Measurements from ENCODE around the gene GP9.
"Not testable (repeated sequence)": the region's sequence is repeated elsewhere in the genome, so short reads cannot be mapped to it uniquely, and the experiment has no call there.

GP9 gene

DNA sequence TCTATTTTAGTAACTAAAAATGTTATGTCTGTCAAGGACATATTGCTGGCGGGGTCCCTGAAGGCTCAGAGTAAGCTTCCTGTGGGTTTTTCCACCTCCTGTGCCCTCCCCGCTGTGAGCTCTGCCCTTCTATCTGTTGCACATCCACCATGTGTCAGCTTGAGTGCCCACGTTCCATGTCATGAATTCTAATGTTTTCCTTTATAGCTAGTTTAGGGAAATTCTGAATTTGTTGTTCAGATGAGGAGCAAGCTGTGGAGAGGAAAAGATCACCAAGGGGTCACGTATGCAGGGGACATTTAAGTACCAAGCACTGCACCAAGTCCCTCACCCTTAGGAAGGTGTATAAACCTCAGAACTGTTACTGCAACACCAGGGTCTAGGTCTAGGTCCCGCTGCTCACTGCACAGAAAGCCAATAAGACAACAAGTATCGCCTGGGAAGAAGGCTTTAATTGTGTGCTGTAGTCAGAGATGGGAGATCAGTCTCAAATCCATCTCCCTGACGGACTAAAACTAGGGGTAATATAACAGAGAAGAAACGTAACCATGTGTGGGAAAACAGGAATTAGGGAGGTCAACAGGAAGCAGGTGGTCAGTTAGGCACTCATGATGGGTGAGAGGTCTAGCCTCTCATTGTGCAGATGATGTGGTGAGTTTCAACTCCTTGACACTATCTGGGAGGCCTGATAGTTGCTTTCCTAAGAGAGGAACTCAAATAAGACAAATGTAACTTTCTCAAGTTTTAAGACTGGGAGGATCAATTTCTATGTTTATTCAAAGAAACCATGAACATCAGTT is 9.7 kb downstream of the GP9 start:
- no peak for DNase-seq (ENCODE audit: low read depth in 2 of 2)

GRCh38 chr3:129077222-129077621 is 16.6 kb downstream of the GP9 start:
- no peak for DNase-seq (ENCODE audit: low read depth in 2 of 2)

DNA sequence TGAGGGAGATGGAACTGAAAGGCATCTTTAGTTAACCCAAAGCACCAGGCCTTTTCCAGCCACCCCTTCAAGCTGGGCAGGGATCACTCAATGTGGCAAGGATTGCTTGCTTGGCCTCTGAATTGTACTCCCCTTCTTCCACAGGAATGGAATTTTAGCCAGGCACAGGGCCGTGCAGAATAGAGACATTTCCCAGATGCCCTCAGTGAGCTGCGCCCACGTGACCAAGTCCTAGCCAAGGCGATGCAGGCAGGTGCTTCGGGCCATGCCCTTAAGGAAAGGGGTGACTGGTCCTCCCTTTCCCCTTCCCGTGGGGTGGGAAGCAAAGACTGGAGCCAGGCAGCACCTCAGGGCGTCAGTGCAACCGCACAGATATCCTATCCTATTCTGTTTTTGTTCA is 17.9 kb downstream of the GP9 start:
- no peak for DNase-seq (ENCODE audit: low read depth in 2 of 2)

DNA sequence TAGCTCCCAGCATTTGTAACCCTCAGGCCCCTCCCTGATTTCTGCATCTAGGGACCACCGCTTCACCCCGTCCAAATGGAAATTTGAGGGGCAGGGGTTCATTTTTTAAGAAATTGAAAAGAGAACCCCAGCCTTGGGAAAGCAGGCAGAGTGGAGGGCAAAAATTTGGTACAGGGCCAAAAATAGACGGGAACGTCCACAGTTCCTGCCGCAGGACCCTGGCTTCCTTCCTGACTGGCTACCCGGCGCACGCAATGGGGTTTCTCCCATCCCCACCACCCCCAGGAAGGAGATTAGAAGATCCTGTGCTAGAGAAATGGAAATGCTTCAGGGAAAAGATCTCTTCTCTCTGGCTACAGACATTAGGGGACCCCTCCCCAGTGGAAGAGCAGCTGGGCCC is 20.9 kb downstream of the GP9 start:
- DNase-seq (ENCODE audit: low read depth in 2 of 2), result no peak

DNA sequence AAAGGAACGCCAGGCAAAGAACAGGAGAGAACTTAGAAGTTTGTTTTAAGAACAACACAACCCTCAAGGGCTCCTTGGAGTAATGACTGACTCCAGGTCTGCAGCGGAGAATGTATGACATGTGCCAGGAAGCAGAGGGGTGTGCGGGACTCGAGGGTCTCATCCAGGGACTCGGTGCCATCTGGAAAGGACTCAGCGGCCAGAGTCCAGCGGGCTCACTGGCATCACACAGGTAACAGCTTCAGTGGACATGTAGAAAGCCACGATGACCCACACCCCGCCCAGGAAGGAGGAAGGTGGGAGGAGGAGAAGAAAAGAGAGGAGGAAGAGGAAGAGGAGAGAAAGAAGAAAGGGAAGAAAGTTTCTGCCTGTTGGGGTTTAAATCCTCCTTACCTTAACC is 21.4 kb downstream of the GP9 start:
- DNase-seq (ENCODE audit: low read depth in 2 of 2), result no peak

- no peak for DNase-seq (ENCODE audit: low read depth in 2 of 2)
Observed at GRCh38 chr3:129084501-129084900, 23.9 kb downstream of the GP9 start.

- DNase-seq (ENCODE audit: low read depth in 2 of 2), result no peak
Observed at GRCh38 chr3:129085165-129085715, 24.7 kb downstream of the GP9 start.

GRCh38 chr3:129085818-129086217 is 25.2 kb downstream of the GP9 start:
- no peak for DNase-seq (ENCODE audit: low read depth in 2 of 2)

DNA sequence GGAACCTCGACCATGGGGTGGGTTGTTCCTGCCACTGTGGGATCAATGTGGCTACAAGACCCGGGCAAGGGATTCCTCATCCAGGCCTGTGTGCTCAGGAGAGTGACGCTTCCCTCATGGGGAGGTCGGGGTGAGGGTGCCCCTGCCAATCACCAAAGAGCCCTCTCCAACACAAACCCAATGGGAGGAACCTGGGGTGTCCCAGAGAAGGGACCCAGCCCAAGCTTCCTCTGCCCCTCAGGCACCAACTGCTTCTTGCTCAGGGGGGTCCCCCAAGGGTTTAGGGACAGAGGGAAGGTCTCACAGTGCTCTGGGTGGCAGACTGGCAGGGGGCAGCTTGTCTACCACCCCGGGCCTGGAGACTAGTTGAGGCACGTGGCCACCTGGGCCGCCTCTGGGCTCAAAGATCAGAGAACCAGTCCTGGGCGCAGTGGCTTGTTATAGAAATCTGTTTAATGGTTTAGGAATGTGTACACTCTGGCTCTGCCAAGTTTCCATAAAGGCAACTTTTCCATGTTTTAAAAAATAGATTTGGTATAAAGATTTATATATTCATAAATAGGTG is 26.6 kb downstream of the GP9 start:
- DNase-seq (ENCODE audit: low read depth in 2 of 2), result no peak

- DNase-seq (ENCODE audit: low read depth in 2 of 2), result not testable (repeated sequence)
Observed at GRCh38 chr3:129087904-129088303, 27.3 kb downstream of the GP9 start.

DNA sequence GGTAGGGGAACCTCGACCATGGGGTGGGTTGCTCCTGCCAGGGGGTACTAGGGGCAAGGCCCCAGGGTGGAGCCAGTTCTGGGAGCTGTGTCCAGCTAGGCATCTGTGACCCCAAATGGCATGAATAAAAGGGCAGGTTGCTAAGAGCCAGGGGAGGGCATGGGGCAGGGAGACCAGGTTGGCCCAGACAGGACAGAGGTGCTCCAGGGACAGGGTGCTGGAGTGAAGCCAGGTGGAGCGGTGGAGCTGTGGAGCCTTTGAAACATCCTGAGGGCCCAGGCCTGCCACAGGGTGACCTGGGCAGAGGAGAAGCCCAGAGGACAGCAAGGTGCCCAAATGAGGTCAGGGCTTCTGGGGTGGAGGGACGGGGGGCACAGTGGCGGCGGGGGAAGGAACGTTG is 27.7 kb downstream of the GP9 start:
- DNase-seq (ENCODE audit: low read depth in 2 of 2), result not testable (repeated sequence)

- no peak for DNase-seq (ENCODE audit: low read depth in 2 of 2)
Observed at GRCh38 chr3:129095285-129095684, 34.7 kb downstream of the GP9 start.

- no peak for DNase-seq (ENCODE audit: low read depth in 2 of 2)
Observed at GRCh38 chr3:129100274-129100673, 39.7 kb downstream of the GP9 start.

GRCh38 chr3:129101370-129102138 is 41.0 kb downstream of the GP9 start:
- DNase-seq (ENCODE audit: low read depth in 2 of 2), result no peak

DNA sequence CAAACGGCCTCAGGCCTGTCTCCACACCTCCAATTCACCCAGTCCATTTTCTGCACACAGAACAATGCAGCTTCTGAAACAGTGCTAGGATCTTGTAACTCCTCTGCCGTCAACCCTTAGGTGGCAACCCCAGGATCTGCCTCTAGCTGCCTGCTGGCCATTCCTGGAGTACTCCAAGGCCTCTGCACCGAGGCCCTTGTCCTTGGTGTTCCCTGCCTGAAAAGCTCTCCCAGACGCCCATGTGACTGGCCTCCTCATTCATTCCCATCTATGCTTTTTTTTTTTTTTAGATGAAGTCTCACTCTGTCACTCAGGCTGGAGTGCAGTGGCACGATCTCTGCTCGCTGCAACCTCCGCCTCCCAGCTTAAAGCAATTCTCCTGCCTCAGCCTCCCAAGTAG is 42.7 kb downstream of the GP9 start:
- no peak for DNase-seq (ENCODE audit: low read depth in 2 of 2)

DNA sequence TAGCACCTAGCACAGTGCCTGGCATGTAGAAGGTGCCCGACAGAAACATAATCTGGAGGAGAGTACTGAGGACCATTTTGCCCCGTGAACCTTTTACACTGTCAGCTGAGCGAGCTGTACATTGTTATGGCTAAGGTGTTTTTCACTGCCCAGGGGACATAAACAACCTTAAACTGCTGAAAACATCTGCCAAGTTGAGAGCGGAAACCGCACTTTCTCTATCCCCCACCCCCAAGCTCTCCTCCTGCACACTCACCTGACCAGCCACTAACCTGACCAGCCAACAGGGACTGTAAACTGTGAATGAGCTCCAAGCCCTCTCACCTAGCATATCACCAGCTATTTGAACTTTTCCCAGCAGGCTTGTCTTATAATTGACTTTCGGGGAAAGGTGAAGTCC is 43.5 kb downstream of the GP9 start:
- DNase-seq (ENCODE audit: low read depth in 2 of 2), result no peak

GRCh38 chr3:129104498-129105079 is 44.0 kb downstream of the GP9 start:
- DNase-seq (ENCODE audit: low read depth in 2 of 2), result no peak

- no peak for DNase-seq (ENCODE audit: low read depth in 2 of 2)
Observed at GRCh38 chr3:129105862-129106261, 45.3 kb downstream of the GP9 start.

DNA sequence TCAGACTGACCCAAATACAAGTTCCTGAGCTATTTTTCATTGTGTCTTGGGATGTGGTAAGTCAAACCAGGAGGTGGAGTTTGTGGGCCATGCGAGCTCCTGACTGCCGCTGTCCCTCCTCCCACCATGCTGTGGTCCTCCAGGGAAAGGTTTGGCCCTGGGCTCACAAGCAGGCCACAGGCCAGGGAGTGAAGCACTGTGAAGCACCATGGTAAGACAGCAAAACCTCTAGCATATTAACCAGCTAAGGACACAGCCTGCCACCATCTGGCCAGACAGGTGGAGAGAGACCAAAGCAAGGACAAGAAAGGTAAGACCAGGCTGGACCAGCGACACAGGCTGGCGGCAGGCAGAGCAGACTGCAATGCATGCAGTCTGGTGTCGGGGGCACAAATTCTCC is 45.7 kb downstream of the GP9 start:
- DNase-seq (ENCODE audit: low read depth in 2 of 2), result no peak

GRCh38 chr3:129106866-129107565 is 46.4 kb downstream of the GP9 start:
- DNase-seq (ENCODE audit: low read depth in 2 of 2), result no peak

GRCh38 chr3:129107793-129108192 is 47.2 kb downstream of the GP9 start:
- no peak for DNase-seq (ENCODE audit: low read depth in 2 of 2)
